NB4 (cell line): ENCODE data around the gene PTP4A1.
A peak's percentile ranks its signal among the peaks of the same experiment; 100 is the strongest.

Source experiments
- MYC ChIP-seq: IDR thresholded peaks from 2 replicates; pipeline ENCODE4 v1.6.1; 2011; ENCODE audit warnings: low read depth, low read length
- POLR2A ChIP-seq: IDR thresholded peaks from 2 replicates; pipeline ENCODE4 v1.6.1; 2011; ENCODE audit warnings: mild to moderate bottlenecking; ENCODE audit not compliant: insufficient read length; ENCODE audit errors: extremely low read depth
- TF ChIP-seq, protein P1 (sequence below): IDR thresholded peaks from one replicate; pipeline ENCODE4 v1.5.1; 2012; ENCODE audit warnings: low read depth, low read length
- TF ChIP-seq, protein P2 (sequence below): IDR thresholded peaks from 2 replicates; pipeline ENCODE4 v1.6.1; 2011; ENCODE audit warnings: low read depth, low read length

DNA sequence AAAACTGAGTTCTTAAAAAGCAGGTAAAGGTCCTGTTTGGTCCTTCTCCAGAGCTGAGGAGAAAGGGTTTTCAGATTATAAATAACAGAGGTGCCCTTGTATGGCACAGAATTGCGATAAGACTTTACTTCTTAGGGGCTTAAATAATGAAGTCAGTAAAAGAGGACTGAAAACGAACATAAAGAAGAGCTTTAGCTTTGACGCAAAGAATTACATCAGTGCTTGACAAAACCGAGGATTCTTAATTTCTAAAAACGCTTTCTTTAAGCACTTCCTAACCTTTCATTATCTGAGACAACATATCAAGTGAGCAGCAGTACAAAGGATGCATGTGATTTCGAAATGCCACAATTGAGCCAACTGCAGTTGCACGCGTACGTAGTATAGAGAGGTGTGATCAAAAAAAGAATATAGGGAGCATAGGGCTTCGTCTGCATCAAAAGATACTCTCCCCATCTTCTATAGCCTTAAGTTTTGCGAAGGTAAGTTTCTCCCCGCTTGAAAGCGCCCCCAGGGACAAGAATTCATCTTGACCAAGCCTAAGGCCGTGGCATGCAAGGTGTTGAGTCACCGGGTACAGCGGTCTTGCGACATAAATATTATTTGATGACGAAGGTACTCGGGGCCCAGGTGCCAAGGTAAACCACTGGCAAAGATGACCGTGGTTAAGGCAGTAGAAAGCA is 778 bp upstream of the PTP4A1 start:
- TF ChIP-seq POLR2A = no peak
- TF ChIP-seq, protein P1, sequence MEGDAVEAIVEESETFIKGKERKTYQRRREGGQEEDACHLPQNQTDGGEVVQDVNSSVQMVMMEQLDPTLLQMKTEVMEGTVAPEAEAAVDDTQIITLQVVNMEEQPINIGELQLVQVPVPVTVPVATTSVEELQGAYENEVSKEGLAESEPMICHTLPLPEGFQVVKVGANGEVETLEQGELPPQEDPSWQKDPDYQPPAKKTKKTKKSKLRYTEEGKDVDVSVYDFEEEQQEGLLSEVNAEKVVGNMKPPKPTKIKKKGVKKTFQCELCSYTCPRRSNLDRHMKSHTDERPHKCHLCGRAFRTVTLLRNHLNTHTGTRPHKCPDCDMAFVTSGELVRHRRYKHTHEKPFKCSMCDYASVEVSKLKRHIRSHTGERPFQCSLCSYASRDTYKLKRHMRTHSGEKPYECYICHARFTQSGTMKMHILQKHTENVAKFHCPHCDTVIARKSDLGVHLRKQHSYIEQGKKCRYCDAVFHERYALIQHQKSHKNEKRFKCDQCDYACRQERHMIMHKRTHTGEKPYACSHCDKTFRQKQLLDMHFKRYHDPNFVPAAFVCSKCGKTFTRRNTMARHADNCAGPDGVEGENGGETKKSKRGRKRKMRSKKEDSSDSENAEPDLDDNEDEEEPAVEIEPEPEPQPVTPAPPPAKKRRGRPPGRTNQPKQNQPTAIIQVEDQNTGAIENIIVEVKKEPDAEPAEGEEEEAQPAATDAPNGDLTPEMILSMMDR = no peak
- TF ChIP-seq, protein P2, sequence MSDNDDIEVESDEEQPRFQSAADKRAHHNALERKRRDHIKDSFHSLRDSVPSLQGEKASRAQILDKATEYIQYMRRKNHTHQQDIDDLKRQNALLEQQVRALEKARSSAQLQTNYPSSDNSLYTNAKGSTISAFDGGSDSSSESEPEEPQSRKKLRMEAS = peak; percentile 54; the same call in 1 of the 2 replicates
- peak; percentile 44; the same call in 1 of the 2 replicates for TF ChIP-seq MYC
